OCI-LY3 (cell line): Measurements from ENCODE around the gene NME3.

Experiments
- H2AFZ ChIP-seq: fragments of 200-600, 300-600 bp; shearing (Covaris generic); 2 replicates; pipeline ENCODE4 v1.6.0; 2014; ENCODE audit warnings: antibody characterized with exemption, low read depth, low read length
- H3K27ac ChIP-seq: fragments of 200-600, 300-600 bp; sonication (generic); 2 replicates; pipeline ENCODE4 v1.5.1; 2014; ENCODE audit warnings: mild to moderate bottlenecking, low read length, moderate library complexity, mixed read lengths
- H3K27me3 ChIP-seq: fragments of 200-600, 300-600 bp; sonication (generic); 2 replicates; pipeline ENCODE4 v1.6.1; 2014; ENCODE audit warnings: low read depth, low read length, mixed read lengths
- H3K36me3 ChIP-seq: fragments of 200-600, 300-600 bp; sonication (generic); replicated peaks from 2 replicates; pipeline ENCODE3; 2014; ENCODE audit warnings: low read depth, low read length, mixed read lengths
- H3K4me1 ChIP-seq: fragments of 300-600, 200-600 bp; sonication (generic); 2 replicates; pipeline ENCODE4 v1.6.1; 2014; ENCODE audit warnings: low read length, mixed read lengths
- H3K4me2 ChIP-seq: fragments of 200-600, 300-600 bp; sonication (generic); 2 replicates; pipeline ENCODE4 v1.6.1; 2014; ENCODE audit warnings: low read length, mixed read lengths
- H3K4me3 ChIP-seq: fragments of 300-600, 200-600 bp; sonication (generic); 2 replicates; pipeline ENCODE4 v1.5.1; 2014; ENCODE audit warnings: antibody characterized with exemption, mild to moderate bottlenecking, low read length, moderate library complexity
- H3K79me2 ChIP-seq: fragments of 300-600, 200-600 bp; shearing (Covaris generic); 2 replicates; pipeline ENCODE4 v1.6.1; 2014; ENCODE audit warnings: mild to moderate bottlenecking, low read length, mixed read lengths
- H3K9ac ChIP-seq: fragments of 300-600, 200-600 bp; shearing (Covaris generic); 2 replicates; pipeline ENCODE4 v1.6.0; 2014; ENCODE audit warnings: mild to moderate bottlenecking, low read length, moderate library complexity
- H3K9me3 ChIP-seq: fragments of 200-600, 300-600 bp; shearing (Covaris generic); 2 replicates; pipeline ENCODE4 v1.6.1; 2014; ENCODE audit warnings: low read length, mixed read lengths; ENCODE audit not compliant: insufficient read depth
- H4K20me1 ChIP-seq: fragments of 200-600, 300-600 bp; sonication (generic); 2 replicates; pipeline ENCODE4 v1.6.1; 2016; ENCODE audit warnings: low read length, mixed read lengths; ENCODE audit not compliant: insufficient read depth
- EZH2phosphoT487 ChIP-seq: fragments of 200-600 bp; shearing (Covaris generic); IDR thresholded peaks from 2 replicates; pipeline ENCODE4 v1.6.1; 2018; ENCODE audit warnings: antibody characterized with exemption, mixed run types, low read depth
- TF ChIP-seq, protein P1 (sequence below): fragments of 200-600, 300-600 bp; sonication (generic); IDR thresholded peaks from 2 replicates; pipeline ENCODE4 v1.5.1; 2014; ENCODE audit warnings: antibody characterized with exemption, low read length, low read depth

Gene NME3

DNA sequence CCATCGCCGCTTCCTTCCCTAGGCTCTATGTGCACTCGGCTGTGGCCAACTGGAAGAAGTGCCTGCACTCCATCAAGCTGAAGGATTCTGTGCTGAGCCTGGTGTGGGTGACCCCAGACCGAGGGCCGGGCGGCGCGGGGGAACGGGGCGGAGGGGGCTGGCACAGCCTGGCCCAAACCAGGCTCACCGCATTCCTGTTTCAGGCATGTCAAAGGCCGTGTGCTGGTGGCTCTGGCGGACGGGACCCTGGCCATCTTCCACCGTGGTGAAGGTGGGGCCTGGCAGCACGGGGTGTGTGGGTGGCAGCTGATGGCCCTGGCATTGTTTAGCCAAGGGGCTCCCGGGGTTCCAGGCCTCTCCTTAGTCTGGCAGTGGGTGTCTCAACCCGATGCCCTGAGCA is 4.6 kb downstream of the NME3 start:
- Histone ChIP-seq H4K20me1 (no peaks in the 10 kb centered on the region), H2AFZ (no peak overlapping the region), H3K79me2 (peaks cover under 1% of the 10 kb centered on the region), H3K9me3 (no peaks in the 10 kb centered on the region), H3K27ac (no peak overlapping the region), H3K4me2 (no peak overlapping the region), H3K4me3 (no peak overlapping the region), H3K9ac (no peak overlapping the region), H3K36me3 (peaks cover 6% of the 10 kb centered on the region), H3K27me3 (no peaks in the 10 kb centered on the region), H3K4me1 (peaks cover 3% of the 10 kb centered on the region; the same call in 1 of the 2 replicates)
- TF ChIP-seq, protein P1, sequence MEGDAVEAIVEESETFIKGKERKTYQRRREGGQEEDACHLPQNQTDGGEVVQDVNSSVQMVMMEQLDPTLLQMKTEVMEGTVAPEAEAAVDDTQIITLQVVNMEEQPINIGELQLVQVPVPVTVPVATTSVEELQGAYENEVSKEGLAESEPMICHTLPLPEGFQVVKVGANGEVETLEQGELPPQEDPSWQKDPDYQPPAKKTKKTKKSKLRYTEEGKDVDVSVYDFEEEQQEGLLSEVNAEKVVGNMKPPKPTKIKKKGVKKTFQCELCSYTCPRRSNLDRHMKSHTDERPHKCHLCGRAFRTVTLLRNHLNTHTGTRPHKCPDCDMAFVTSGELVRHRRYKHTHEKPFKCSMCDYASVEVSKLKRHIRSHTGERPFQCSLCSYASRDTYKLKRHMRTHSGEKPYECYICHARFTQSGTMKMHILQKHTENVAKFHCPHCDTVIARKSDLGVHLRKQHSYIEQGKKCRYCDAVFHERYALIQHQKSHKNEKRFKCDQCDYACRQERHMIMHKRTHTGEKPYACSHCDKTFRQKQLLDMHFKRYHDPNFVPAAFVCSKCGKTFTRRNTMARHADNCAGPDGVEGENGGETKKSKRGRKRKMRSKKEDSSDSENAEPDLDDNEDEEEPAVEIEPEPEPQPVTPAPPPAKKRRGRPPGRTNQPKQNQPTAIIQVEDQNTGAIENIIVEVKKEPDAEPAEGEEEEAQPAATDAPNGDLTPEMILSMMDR, result no peak
- no peak for TF ChIP-seq EZH2phosphoT487

DNA sequence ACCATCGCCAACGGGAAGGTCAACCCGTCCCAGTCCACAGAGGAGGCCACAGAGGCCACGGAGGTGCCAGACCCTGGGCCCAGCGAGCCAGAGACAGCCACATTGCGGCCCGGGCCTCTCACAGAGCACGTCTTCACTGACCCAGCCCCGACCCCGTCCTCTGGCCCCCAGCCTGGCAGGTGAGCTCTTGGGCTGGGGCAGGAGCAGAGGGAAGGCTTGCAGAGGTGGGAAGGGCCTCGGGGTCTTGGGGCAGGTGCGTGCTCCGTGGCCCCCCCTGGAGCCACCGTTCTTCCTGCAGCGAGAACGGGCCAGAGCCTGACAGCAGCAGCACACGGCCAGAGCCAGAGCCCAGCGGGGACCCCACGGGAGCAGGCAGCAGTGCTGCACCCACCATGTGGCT is 5.1 kb downstream of the NME3 start:
- Histone ChIP-seq H3K79me2 (no peaks in the 10 kb centered on the region; the same call in 1 of the 2 replicates), H4K20me1 (no peaks in the 10 kb centered on the region), H3K4me3 (no peak overlapping the region), H3K4me1 (peaks cover 3% of the 10 kb centered on the region; the same call in 1 of the 2 replicates), H3K27me3 (no peaks in the 10 kb centered on the region), H3K9ac (no peak overlapping the region), H3K4me2 (no peak overlapping the region), H3K36me3 (peaks cover 6% of the 10 kb centered on the region), H2AFZ (no peak overlapping the region), H3K9me3 (no peaks in the 10 kb centered on the region), H3K27ac (no peak overlapping the region)
- no peak for TF ChIP-seq EZH2phosphoT487
- TF ChIP-seq, protein P1, result no peak

DNA sequence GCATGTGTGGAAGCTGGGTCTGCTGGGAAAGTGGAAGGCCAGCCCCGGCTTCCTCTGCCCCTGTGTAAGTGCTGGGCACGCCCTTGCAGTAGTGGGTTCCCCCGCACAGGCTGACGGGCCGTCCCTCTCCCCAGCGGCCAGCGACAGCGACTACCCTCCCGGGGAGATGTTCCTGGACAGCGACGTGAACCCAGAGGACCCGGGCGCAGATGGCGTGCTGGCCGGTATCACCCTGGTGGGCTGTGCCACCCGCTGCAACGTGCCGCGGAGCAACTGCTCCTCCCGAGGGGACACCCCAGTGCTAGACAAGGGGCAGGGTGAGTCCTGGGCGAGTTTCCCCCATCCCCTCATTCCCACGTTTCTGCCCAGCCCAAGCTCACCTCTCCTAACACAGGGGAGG is 5.5 kb downstream of the NME3 start:
- Histone ChIP-seq H3K4me1 (peaks cover 3% of the 10 kb centered on the region; the same call in 1 of the 2 replicates), H3K36me3 (peaks cover 6% of the 10 kb centered on the region), H3K79me2 (no peaks in the 10 kb centered on the region; the same call in 1 of the 2 replicates), H3K27ac (no peak overlapping the region), H3K4me2 (no peak overlapping the region), H3K4me3 (no peak overlapping the region), H3K27me3 (no peaks in the 10 kb centered on the region), H2AFZ (no peak overlapping the region), H3K9me3 (no peaks in the 10 kb centered on the region), H3K9ac (no peak overlapping the region), H4K20me1 (no peaks in the 10 kb centered on the region)
- no peak for TF ChIP-seq EZH2phosphoT487
- TF ChIP-seq, protein P1, result no peak

DNA sequence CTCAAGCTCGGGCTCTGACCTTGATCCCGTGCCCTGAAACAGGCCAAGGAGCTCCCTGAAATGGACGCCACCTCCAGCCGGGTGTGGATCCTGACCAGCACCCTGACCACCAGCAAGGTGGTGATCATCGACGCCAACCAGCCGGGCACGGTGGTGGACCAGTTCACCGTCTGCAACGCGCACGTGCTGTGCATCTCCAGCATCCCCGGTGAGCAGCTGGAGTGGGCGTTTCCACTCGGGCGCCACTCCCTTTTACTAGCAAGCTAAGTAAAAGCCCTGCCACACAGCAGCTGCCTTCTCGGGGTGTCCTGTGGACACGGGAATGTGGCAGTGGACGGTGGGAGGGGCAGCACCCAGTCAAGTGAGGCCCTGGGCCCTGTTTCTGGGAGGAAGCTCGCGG is 6.4 kb downstream of the NME3 start:
- Histone ChIP-seq H3K9me3 (no peaks in the 10 kb centered on the region), H3K36me3 (peaks cover 3% of the 10 kb centered on the region), H3K27ac (no peak overlapping the region), H3K4me3 (no peak overlapping the region), H3K4me2 (no peak overlapping the region), H3K27me3 (no peaks in the 10 kb centered on the region), H3K9ac (no peak overlapping the region), H2AFZ (no peak overlapping the region), H3K79me2 (no peaks in the 10 kb centered on the region), H4K20me1 (no peaks in the 10 kb centered on the region), H3K4me1 (no peaks in the 10 kb centered on the region)
- TF ChIP-seq, protein P1, result no peak
- no peak for TF ChIP-seq EZH2phosphoT487
